H1 (cell line): Measurements from ENCODE around the gene THOC6. TPM values are rescaled to one million over a fixed set of nuclear protein-coding genes. Genes with fewer than 3 reads are reported as not detected.

Experiments used
- KDM4A ChIP-seq: IDR thresholded peaks from one replicate; pipeline ENCODE4 v1.7.1; 2012; ENCODE audit warnings: low read depth, mild to moderate bottlenecking, moderate library complexity, low read length, inconsistent platforms; ENCODE audit not compliant: severe bottlenecking
- NANOG ChIP-seq: IDR thresholded peaks from 2 replicates; pipeline ENCODE4 v1.6.1; 2011; ENCODE audit warnings: low read length, low read depth, mild to moderate bottlenecking, inconsistent platforms; ENCODE audit not compliant: insufficient read depth, poor library complexity, severe bottlenecking
- POLR2AphosphoS5 ChIP-seq: IDR thresholded peaks from 2 replicates; pipeline ENCODE4 v1.6.1; 2011; ENCODE audit warnings: low read depth, low read length
- polyA plus RNA-seq, 7 experiments: library from polyadenylated mRNA; depleted of rRNA in 3 of 7; stranded (reverse) in 5 of 7; unstranded in 2 of 7; fragments of >200 nt in 5 of 7; fragments of 200-250 nt in 2 of 7; gene quantifications; 1 replicate in 5 of 7; 2 replicates in 1 of 7; 4 replicates in 1 of 7; pipeline versions ENCODE4 v1.2.1 to v1.2.3, GENCODE V29; 2011 to 2013; ENCODE audit warnings: missing spikeins in 2 of 7, mixed read lengths in 2 of 7
- total RNA-seq: library from RNA; stranded (reverse); fragmentation: NEBNext Ultra II Directional; extraction: Animal tissue kit (Norgen Biotek cat#: 25700); gene quantifications from 2 replicates; pipeline ENCODE4 v1.2.1, GENCODE V29; 2021
- TF ChIP-seq, protein P1 (sequence below): fragments of 300-600 bp; sonication (generic); IDR thresholded peaks from 2 replicates; pipeline ENCODE4 v1.7.1; 2012; ENCODE audit warnings: low read length, moderate library complexity, mild to moderate bottlenecking, inconsistent platforms; ENCODE audit not compliant: insufficient replicate concordance
- TF ChIP-seq, protein P2 (sequence below): IDR thresholded peaks from 2 replicates; pipeline ENCODE4 v1.6.1; 2011; ENCODE audit warnings: low read depth, mild to moderate bottlenecking, low read length; ENCODE audit not compliant: insufficient read depth
- TF ChIP-seq, protein P3 (sequence below): IDR thresholded peaks from 2 replicates; pipeline ENCODE4 v1.6.1; 2012; ENCODE audit warnings: low read length, inconsistent platforms

THOC6 gene
- total and polyA plus RNA-seq, 2 of the 8 experiments (the other 6 are each of a cell fraction or from before 2014, with no cell fraction given) = 78.5 to 111 TPM

DNA sequence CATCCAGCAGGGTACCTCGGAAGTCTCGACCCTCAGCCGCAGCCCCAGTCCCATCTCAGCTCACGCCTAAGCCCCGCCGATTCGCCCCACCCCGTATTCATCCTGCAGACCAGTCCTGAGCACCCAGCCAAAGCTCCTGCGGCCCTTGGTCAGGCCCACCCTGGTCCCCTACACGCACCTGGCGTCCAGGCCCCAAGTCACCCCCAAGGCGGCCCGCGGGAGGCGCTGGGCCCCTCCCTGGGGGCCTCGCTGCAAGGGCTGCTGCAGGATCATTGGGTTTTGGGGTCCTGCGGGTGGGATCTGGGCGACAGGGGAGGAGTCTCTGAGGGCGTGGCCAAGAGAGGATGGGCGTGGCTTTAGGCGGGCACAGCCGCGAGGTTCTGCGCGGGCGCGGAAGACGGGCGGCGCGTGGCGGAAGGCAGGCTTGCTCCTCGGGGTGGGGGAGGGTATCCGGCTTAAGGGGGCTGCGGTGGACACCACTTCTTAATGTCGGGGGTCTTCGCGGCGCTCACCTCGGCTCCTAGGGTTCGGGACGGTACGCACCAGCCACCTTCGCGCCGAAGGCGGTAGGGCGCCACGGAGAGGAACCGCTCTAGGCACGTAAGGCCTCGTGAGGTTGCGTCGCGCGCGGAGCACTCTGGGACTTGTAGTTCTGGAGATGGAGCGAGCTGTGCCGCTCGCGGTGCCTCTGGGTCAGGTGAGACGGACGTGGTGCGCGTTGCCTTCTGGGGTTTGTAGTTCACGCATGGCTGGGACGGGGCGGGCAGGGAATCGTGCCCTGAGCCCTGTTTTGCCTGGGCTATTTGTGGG, at the start of gene THOC6, which contains the start of gene HCFC1R1 (continued):
- TF ChIP-seq, protein P1, sequence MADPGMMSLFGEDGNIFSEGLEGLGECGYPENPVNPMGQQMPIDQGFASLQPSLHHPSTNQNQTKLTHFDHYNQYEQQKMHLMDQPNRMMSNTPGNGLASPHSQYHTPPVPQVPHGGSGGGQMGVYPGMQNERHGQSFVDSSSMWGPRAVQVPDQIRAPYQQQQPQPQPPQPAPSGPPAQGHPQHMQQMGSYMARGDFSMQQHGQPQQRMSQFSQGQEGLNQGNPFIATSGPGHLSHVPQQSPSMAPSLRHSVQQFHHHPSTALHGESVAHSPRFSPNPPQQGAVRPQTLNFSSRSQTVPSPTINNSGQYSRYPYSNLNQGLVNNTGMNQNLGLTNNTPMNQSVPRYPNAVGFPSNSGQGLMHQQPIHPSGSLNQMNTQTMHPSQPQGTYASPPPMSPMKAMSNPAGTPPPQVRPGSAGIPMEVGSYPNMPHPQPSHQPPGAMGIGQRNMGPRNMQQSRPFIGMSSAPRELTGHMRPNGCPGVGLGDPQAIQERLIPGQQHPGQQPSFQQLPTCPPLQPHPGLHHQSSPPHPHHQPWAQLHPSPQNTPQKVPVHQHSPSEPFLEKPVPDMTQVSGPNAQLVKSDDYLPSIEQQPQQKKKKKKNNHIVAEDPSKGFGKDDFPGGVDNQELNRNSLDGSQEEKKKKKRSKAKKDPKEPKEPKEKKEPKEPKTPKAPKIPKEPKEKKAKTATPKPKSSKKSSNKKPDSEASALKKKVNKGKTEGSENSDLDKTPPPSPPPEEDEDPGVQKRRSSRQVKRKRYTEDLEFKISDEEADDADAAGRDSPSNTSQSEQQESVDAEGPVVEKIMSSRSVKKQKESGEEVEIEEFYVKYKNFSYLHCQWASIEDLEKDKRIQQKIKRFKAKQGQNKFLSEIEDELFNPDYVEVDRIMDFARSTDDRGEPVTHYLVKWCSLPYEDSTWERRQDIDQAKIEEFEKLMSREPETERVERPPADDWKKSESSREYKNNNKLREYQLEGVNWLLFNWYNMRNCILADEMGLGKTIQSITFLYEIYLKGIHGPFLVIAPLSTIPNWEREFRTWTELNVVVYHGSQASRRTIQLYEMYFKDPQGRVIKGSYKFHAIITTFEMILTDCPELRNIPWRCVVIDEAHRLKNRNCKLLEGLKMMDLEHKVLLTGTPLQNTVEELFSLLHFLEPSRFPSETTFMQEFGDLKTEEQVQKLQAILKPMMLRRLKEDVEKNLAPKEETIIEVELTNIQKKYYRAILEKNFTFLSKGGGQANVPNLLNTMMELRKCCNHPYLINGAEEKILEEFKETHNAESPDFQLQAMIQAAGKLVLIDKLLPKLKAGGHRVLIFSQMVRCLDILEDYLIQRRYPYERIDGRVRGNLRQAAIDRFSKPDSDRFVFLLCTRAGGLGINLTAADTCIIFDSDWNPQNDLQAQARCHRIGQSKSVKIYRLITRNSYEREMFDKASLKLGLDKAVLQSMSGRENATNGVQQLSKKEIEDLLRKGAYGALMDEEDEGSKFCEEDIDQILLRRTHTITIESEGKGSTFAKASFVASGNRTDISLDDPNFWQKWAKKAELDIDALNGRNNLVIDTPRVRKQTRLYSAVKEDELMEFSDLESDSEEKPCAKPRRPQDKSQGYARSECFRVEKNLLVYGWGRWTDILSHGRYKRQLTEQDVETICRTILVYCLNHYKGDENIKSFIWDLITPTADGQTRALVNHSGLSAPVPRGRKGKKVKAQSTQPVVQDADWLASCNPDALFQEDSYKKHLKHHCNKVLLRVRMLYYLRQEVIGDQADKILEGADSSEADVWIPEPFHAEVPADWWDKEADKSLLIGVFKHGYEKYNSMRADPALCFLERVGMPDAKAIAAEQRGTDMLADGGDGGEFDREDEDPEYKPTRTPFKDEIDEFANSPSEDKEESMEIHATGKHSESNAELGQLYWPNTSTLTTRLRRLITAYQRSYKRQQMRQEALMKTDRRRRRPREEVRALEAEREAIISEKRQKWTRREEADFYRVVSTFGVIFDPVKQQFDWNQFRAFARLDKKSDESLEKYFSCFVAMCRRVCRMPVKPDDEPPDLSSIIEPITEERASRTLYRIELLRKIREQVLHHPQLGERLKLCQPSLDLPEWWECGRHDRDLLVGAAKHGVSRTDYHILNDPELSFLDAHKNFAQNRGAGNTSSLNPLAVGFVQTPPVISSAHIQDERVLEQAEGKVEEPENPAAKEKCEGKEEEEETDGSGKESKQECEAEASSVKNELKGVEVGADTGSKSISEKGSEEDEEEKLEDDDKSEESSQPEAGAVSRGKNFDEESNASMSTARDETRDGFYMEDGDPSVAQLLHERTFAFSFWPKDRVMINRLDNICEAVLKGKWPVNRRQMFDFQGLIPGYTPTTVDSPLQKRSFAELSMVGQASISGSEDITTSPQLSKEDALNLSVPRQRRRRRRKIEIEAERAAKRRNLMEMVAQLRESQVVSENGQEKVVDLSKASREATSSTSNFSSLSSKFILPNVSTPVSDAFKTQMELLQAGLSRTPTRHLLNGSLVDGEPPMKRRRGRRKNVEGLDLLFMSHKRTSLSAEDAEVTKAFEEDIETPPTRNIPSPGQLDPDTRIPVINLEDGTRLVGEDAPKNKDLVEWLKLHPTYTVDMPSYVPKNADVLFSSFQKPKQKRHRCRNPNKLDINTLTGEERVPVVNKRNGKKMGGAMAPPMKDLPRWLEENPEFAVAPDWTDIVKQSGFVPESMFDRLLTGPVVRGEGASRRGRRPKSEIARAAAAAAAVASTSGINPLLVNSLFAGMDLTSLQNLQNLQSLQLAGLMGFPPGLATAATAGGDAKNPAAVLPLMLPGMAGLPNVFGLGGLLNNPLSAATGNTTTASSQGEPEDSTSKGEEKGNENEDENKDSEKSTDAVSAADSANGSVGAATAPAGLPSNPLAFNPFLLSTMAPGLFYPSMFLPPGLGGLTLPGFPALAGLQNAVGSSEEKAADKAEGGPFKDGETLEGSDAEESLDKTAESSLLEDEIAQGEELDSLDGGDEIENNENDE = no peak
- TF ChIP-seq KDM4A (peak; percentile 42), POLR2AphosphoS5 (peak; percentile 98), NANOG (no peak)
- TF ChIP-seq, protein P2, sequence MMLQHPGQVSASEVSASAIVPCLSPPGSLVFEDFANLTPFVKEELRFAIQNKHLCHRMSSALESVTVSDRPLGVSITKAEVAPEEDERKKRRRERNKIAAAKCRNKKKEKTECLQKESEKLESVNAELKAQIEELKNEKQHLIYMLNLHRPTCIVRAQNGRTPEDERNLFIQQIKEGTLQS = peak; percentile 74; the same call in 1 of the 2 replicates
- TF ChIP-seq, protein P3, sequence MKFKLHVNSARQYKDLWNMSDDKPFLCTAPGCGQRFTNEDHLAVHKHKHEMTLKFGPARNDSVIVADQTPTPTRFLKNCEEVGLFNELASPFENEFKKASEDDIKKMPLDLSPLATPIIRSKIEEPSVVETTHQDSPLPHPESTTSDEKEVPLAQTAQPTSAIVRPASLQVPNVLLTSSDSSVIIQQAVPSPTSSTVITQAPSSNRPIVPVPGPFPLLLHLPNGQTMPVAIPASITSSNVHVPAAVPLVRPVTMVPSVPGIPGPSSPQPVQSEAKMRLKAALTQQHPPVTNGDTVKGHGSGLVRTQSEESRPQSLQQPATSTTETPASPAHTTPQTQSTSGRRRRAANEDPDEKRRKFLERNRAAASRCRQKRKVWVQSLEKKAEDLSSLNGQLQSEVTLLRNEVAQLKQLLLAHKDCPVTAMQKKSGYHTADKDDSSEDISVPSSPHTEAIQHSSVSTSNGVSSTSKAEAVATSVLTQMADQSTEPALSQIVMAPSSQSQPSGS = peak; percentile 58; the same call in 1 of the 2 replicates
